Activated T-helper 2 cell treated with anti-CD3 and anti-CD28 coated beads, Interferon-gamma antibody, Interleukin-2, Interleukin-4, amounts not matched to agents 10 μg/mL and 5 μg/mL and 100 μg/mL, durations not matched to agents 14 hours and 24 hours and 36 hours (primary cell): ENCODE data around the gene LRRC8D. TPM values are rescaled to one million over a fixed set of nuclear protein-coding genes. Genes with fewer than 3 reads are reported as not detected.
"Not testable (repeated sequence)": the region's sequence is repeated elsewhere in the genome, so short reads cannot be mapped to it uniquely, and the experiment has no call there.

ENCODE experiments used
- DNase-seq: peaks from one replicate; pipeline ENCODE4 v3.0.0; 2021; ENCODE audit warnings: low spot score
- H3K27ac Mint-ChIP-seq: one replicate; pipeline ENCODE4 v1.8.0; 2021; ENCODE audit warnings: mixed read lengths
- H3K27me3 Mint-ChIP-seq: one replicate; pipeline ENCODE4 v1.8.0; 2021; ENCODE audit warnings: low read depth, mixed read lengths
- H3K36me3 Mint-ChIP-seq: one replicate; pipeline ENCODE4 v1.8.0; 2021; ENCODE audit warnings: low read depth, mixed read lengths
- H3K4me1 Mint-ChIP-seq: one replicate; pipeline ENCODE4 v1.8.0; 2021; ENCODE audit warnings: low read depth, mixed read lengths
- H3K4me3 Mint-ChIP-seq: one replicate; pipeline ENCODE4 v1.8.0; 2021; ENCODE audit warnings: low read depth, mild to moderate bottlenecking, moderate library complexity, mixed read lengths
- H3K9me3 Mint-ChIP-seq: one replicate; pipeline ENCODE4 v1.8.0; 2021; ENCODE audit warnings: mixed read lengths
- intact Hi-C: fragments of 100-400 bp; cut with micrococcal nuclease; formaldehyde crosslinking; loops from one replicate; pipeline ENCODE4 v1.15.1; 2023
- total RNA-seq: library from RNA; stranded (reverse); gene quantifications from 2 replicates; pipeline ENCODE4 v1.2.3, GENCODE V29; 2022

LRRC8D gene
- total RNA-seq, 1 donor from 2014 or later = 28.6 TPM

DNA sequence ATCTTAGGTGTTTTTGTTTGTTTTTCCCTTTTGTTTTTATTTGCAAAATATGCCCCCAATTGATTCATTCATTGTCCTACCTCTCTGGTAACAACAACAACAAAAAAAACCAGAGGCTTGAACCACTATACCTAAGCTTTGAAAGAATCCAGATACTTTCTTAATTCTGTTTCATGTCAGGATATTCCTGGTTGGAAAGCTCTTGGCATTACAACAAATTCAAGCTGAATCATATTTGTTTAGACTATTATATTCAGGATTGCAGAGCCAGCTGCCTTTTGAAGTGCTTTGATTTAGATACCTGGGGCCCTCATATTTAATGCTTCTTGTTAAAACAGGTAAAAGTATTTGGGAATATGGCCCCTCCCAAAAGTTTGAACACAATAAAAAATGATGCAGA is 151.2 kb downstream of the LRRC8D start:
- H3K27ac Mint-ChIP-seq = no peak overlapping the region
- no peak for DNase-seq
- H3K9me3 Mint-ChIP-seq = no peaks in the 10 kb centered on the region
- intact Hi-C loops = no loop called here
- peaks cover 10% of the 10 kb centered on the region for H3K4me1 Mint-ChIP-seq
- H3K4me3 Mint-ChIP-seq = no peak overlapping the region
- no peaks in the 10 kb centered on the region for H3K36me3 Mint-ChIP-seq
- peaks cover 3% of the 10 kb centered on the region for H3K27me3 Mint-ChIP-seq

- H3K36me3 Mint-ChIP-seq = no peaks in the 10 kb centered on the region
- no peak for DNase-seq
- H3K4me1 Mint-ChIP-seq = peaks cover 8% of the 10 kb centered on the region
- H3K4me3 Mint-ChIP-seq = no peak overlapping the region
- intact Hi-C loops = no loop called here
- no peak overlapping the region for H3K27ac Mint-ChIP-seq
- H3K27me3 Mint-ChIP-seq = peaks cover 3% of the 10 kb centered on the region
- no peaks in the 10 kb centered on the region for H3K9me3 Mint-ChIP-seq
Measured at GRCh38 chr1:89973471-89974127, 152.8 kb downstream of the LRRC8D start.

DNA sequence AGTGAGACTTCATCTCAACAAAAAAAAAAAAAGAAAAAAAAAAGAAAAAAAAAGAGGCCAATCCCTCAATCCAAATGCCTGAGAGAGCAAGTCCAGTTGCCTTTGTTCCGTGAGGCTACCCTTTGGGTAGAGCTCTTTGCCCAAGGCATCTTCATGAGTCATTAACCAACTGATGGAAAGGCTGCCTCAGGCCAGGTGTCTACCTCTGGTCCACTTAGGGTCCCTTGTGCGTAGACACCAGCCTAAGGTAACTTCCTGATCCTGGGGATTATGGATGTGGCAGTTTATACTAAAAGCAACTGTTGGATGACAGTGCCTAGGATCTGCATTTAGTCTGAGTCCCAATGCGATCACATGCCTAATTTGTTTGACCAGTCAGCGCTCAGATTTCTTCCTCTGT is 153.4 kb downstream of the LRRC8D start:
- peaks cover 3% of the 10 kb centered on the region for H3K27me3 Mint-ChIP-seq
- DNase-seq = no peak
- peaks cover 8% of the 10 kb centered on the region for H3K4me1 Mint-ChIP-seq
- H3K27ac Mint-ChIP-seq = no peak overlapping the region
- H3K4me3 Mint-ChIP-seq = no peak overlapping the region
- no peaks in the 10 kb centered on the region for H3K36me3 Mint-ChIP-seq
- no peaks in the 10 kb centered on the region for H3K9me3 Mint-ChIP-seq
- intact Hi-C loops = no loop called here

DNA sequence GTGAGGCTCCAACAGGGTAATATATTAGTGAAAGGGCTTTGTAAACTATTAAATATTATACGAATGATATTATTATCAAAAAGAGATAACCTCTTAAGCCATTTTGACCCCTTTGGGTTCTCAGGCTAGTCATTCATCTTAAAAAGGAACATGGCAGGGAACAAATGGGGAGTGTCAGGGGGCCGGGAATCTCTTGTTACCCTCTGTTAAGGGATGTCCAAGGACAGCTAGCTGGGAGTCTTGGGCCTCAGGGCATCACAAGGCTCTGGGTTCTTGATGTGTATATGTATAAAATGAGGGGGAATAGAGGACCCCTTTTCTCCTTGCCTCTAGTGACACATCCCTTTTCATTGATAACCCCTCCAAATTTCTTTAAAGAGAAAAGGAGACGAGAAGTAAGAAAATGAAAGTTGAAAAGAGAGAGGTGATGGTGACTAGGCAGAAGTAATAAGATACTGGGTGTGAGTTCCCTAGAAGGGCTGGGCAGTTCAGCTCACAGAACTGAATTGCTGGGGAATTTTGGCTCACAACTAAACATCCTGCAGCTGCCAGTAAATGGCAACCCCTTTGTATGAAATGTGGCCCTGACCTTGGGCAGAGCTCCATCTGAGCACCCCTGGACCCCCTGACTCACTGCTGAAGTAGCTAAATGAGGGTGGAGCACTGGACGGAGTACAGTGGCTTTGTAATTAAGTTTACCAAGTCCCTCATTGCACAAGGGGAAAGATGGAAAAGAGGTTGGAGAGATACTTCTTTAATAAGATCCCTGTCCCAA is 154.1 kb downstream of the LRRC8D start:
- intact Hi-C loops = no loop called here

DNA sequence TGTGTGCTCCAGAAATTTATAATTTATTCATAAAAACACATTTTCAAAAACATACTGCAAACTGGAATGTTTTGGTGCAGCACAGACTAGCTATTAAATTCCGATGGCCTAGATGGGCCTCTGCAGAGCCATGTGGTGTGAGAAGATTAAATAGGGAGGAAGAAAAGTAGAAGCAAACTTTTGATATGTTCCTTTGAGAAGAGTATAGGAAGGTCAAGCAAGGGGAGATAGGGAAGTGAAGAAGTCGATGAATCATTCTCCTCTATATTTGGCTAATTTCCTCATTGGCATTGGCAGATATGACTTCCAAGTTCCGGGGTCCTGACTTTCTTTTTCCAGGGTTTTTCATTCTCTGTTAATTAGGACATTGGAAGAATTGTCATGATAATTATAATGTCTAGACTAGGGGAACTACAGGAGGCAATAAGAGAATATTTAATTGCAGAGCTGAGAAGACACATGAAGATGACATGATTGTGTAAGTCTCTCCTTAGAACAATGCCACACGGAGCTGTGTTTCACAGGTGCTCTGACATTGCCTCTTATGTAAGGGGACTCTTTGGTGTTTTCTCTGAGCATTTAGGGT is 154.8 kb downstream of the LRRC8D start:
- no peaks in the 10 kb centered on the region for H3K9me3 Mint-ChIP-seq
- intact Hi-C loops = no loop called here
- no peak overlapping the region for H3K4me3 Mint-ChIP-seq
- no peak for DNase-seq
- H3K27me3 Mint-ChIP-seq = peaks cover 3% of the 10 kb centered on the region
- no peak overlapping the region for H3K27ac Mint-ChIP-seq
- no peaks in the 10 kb centered on the region for H3K36me3 Mint-ChIP-seq
- peaks cover 8% of the 10 kb centered on the region for H3K4me1 Mint-ChIP-seq

More for the DNA sequence above, 154.1 kb downstream of the LRRC8D start:
- H3K4me3 Mint-ChIP-seq = no peak overlapping the region
- no peaks in the 10 kb centered on the region for H3K9me3 Mint-ChIP-seq
- peaks cover 8% of the 10 kb centered on the region for H3K4me1 Mint-ChIP-seq
- no peak for DNase-seq
- no peaks in the 10 kb centered on the region for H3K36me3 Mint-ChIP-seq
- H3K27ac Mint-ChIP-seq = no peak overlapping the region
- H3K27me3 Mint-ChIP-seq = peaks cover 3% of the 10 kb centered on the region

DNA sequence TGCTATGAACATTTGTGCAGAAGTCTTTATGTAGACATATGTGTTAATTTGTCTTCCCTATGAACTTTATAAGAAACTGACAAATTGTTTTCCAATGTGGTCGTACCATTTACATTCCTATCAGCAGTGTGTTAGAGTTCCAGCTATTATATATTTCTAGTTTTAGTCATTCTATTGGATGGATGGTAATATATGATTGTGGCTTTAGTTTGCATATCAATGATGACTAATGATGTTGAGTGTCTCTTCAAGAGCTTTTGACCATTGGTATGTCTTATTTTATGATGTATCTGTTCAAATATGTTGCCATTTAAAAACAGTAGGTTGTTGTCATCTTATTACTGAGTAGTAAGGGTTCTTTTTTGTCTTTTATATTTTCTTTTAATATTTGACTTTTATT is 157.9 kb downstream of the LRRC8D start:
- no peak overlapping the region for H3K27ac Mint-ChIP-seq

GRCh38 chr1:89980605-89981004 is 159.8 kb downstream of the LRRC8D start:
- H3K27me3 Mint-ChIP-seq = peaks cover 9% of the 10 kb centered on the region
- peaks cover 2% of the 10 kb centered on the region for H3K4me1 Mint-ChIP-seq
- no peaks in the 10 kb centered on the region for H3K9me3 Mint-ChIP-seq
- H3K4me3 Mint-ChIP-seq = no peak overlapping the region
- no peak for DNase-seq
- no peaks in the 10 kb centered on the region for H3K36me3 Mint-ChIP-seq
- intact Hi-C loops = no loop called here
- no peak overlapping the region for H3K27ac Mint-ChIP-seq

More for the DNA sequence above, 157.9 kb downstream of the LRRC8D start:
- intact Hi-C loops = no loop called here
- no peaks in the 10 kb centered on the region for H3K36me3 Mint-ChIP-seq
- DNase-seq = no peak
- no peaks in the 10 kb centered on the region for H3K9me3 Mint-ChIP-seq
- H3K4me3 Mint-ChIP-seq = no peak overlapping the region
- peaks cover 2% of the 10 kb centered on the region for H3K4me1 Mint-ChIP-seq
- peaks cover 7% of the 10 kb centered on the region for H3K27me3 Mint-ChIP-seq

- H3K4me3 Mint-ChIP-seq, DNase-seq, H3K36me3 Mint-ChIP-seq, H3K4me1 Mint-ChIP-seq, H3K27ac Mint-ChIP-seq, intact Hi-C loops, H3K9me3 Mint-ChIP-seq: not testable (repeated sequence)
- peaks cover 11% of the 10 kb centered on the region for H3K27me3 Mint-ChIP-seq
Measured at GRCh38 chr1:89982846-89983245, 162.0 kb downstream of the LRRC8D start.

- not testable (repeated sequence) for H3K36me3 Mint-ChIP-seq, H3K9me3 Mint-ChIP-seq, H3K4me3 Mint-ChIP-seq, DNase-seq, H3K4me1 Mint-ChIP-seq, H3K27ac Mint-ChIP-seq
- peaks cover 11% of the 10 kb centered on the region for H3K27me3 Mint-ChIP-seq
- intact Hi-C loops = loop anchor here (5.0 kb wide), 3 partner anchors 32 to 502 kb away; no protein-coding TSS in a partner anchor
Measured at GRCh38 chr1:89984564-89985116, 163.8 kb downstream of the LRRC8D start.

DNA sequence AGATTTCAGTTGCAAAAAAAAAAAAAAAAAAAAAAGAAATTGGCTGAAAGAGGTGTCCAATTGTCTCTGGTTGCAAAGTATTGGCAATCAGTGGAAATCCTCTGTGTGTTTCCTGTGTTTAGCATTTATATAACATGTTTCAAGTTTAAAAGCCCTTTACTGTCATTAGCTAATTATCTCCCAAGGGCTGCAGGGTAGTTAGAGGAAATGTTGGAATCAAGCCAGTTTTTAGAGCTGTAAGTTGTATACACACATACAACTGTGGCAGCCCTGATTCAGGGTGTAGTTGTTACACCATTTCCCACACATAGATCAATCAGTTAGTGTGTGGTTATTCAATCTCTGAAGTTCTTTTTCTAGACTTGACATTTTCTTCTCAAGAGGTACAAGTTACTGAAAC is 165.2 kb downstream of the LRRC8D start:
- Mint-ChIP-seq H3K4me1 (peaks cover under 1% of the 10 kb centered on the region), H3K9me3 (no peaks in the 10 kb centered on the region), H3K4me3 (no peak overlapping the region), H3K27me3 (peaks cover 11% of the 10 kb centered on the region), H3K36me3 (no peaks in the 10 kb centered on the region), H3K27ac (no peak overlapping the region)
- intact Hi-C loops = loop anchor here (2.0 to 5.0 kb wide), 4 partner anchors 34 to 504 kb away; no protein-coding TSS in a partner anchor
- DNase-seq = no peak
